ENCODE results near the gene BLOC1S5. TPM values are rescaled to one million over a fixed set of nuclear protein-coding genes. Genes with fewer than 3 reads are reported as not detected.

The BLOC1S5 gene
- total RNA-seq, 1 donor from 2014 or later: 9.7 TPM

GRCh38 chr6:8020083-8020482 is 44.1 kb downstream of the BLOC1S5 start:
- H3K27me3 ChIP-seq (ENCODE audit: control insufficient read depth, insufficient read depth, low read length): no peaks in the 10 kb centered on the region
- TF ChIP-seq CTCF (IDR thresholded peaks at IDR 0.05; ENCODE audit: insufficient read depth, low read length, severe bottlenecking): no peak
- H3K4me3 ChIP-seq (ENCODE audit: low read depth, low read length): no peak overlapping the region
- FAIRE-seq: no peak
- DNase-seq (ENCODE audit: low read depth): no peak
- H3K36me3 ChIP-seq (ENCODE audit: control insufficient read depth, insufficient read depth, low read length): no peaks in the 10 kb centered on the region

DNA sequence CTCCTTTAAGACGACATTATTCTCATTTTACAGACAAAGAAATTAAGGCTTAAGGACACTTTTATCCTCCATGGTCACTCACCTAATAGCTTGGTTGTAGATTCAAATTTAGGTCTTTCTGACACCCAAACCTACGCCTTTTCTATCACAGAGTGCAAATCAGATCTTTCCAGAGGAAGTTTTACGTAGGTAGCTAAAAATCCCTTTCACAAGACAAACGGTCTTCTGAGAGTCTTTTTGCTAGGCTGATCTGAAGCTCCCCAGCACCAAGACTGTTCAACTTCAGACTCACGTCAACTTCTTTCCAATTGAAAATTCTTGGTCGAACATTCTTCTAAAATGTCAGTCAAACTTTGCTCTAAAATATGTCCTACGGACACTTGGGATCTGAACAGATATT is 46.5 kb downstream of the BLOC1S5 start:
- H3K4me3 ChIP-seq (ENCODE audit: low read depth, low read length): no peak overlapping the region
- no peaks in the 10 kb centered on the region for H3K27me3 ChIP-seq (ENCODE audit: control insufficient read depth, insufficient read depth, low read length)
- no peak for TF ChIP-seq CTCF (IDR thresholded peaks at IDR 0.05; ENCODE audit: insufficient read depth, low read length, severe bottlenecking)
- no peak for FAIRE-seq
- no peaks in the 10 kb centered on the region for H3K36me3 ChIP-seq (ENCODE audit: control insufficient read depth, insufficient read depth, low read length)
- DNase-seq (ENCODE audit: low read depth): no peak

GRCh38 chr6:8017276-8017701 is 46.9 kb downstream of the BLOC1S5 start:
- no peak for TF ChIP-seq CTCF (IDR thresholded peaks at IDR 0.05; ENCODE audit: insufficient read depth, low read length, severe bottlenecking)
- FAIRE-seq: no peak
- Histone ChIP-seq H3K36me3 (ENCODE audit: control insufficient read depth, insufficient read depth, low read length) (no peaks in the 10 kb centered on the region), H3K4me3 (ENCODE audit: low read depth, low read length) (no peak overlapping the region), H3K27me3 (ENCODE audit: control insufficient read depth, insufficient read depth, low read length) (no peaks in the 10 kb centered on the region)
- no peak for DNase-seq (ENCODE audit: low read depth)

- FAIRE-seq (no peak), DNase-seq (ENCODE audit: low read depth) (no peak)
- no peaks in the 10 kb centered on the region for H3K36me3 ChIP-seq (ENCODE audit: control insufficient read depth, insufficient read depth, low read length)
- no peak overlapping the region for H3K4me3 ChIP-seq (ENCODE audit: low read depth, low read length)
- TF ChIP-seq CTCF (IDR thresholded peaks at IDR 0.05; ENCODE audit: insufficient read depth, low read length, severe bottlenecking): no peak
- H3K27me3 ChIP-seq (ENCODE audit: control insufficient read depth, insufficient read depth, low read length): no peaks in the 10 kb centered on the region
Measured at GRCh38 chr6:8014947-8015346, 49.2 kb downstream of the BLOC1S5 start.

- no peak for TF ChIP-seq CTCF (IDR thresholded peaks at IDR 0.05; ENCODE audit: insufficient read depth, low read length, severe bottlenecking)
- no peak for FAIRE-seq
- no peak for DNase-seq (ENCODE audit: low read depth)
Measured at GRCh38 chr6:8013763-8014162, 50.4 kb downstream of the BLOC1S5 start.

GRCh38 chr6:8006208-8006607 is 58.0 kb downstream of the BLOC1S5 start:
- FAIRE-seq (no peak), DNase-seq (ENCODE audit: low read depth) (peak; percentile 43)
- Histone ChIP-seq H3K36me3 (ENCODE audit: control insufficient read depth, insufficient read depth, low read length) (no peaks in the 10 kb centered on the region), H3K27me3 (ENCODE audit: control insufficient read depth, insufficient read depth, low read length) (no peaks in the 10 kb centered on the region), H3K4me3 (ENCODE audit: low read depth, low read length) (no peak overlapping the region)
- peak; percentile 14 for TF ChIP-seq CTCF (IDR thresholded peaks at IDR 0.05; ENCODE audit: insufficient read depth, low read length, severe bottlenecking)

More at GRCh38 chr6:8013763-8014162, 50.4 kb downstream of the BLOC1S5 start:
- H3K36me3 ChIP-seq (ENCODE audit: control insufficient read depth, insufficient read depth, low read length): no peaks in the 10 kb centered on the region
- H3K4me3 ChIP-seq (ENCODE audit: low read depth, low read length): no peak overlapping the region
- H3K27me3 ChIP-seq (ENCODE audit: control insufficient read depth, insufficient read depth, low read length): no peaks in the 10 kb centered on the region

All from bronchial epithelial cell (primary cell).